HCT116 (cell line): ENCODE results near the gene RIMS4.
"Not testable (repeated sequence)": the region's sequence is repeated elsewhere in the genome, so short reads cannot be mapped to it uniquely, and the experiment has no call there.

ENCODE experiments used
- EZH2 ChIP-seq: fragments of 200-600 bp; sonication (generic); IDR thresholded peaks from 2 replicates; pipeline ENCODE4 v1.6.1; 2017; ENCODE audit warnings: antibody characterized with exemption, mixed run types
- JUND ChIP-seq: IDR thresholded peaks from 2 replicates; pipeline ENCODE4 v1.6.1; 2012
- POLR2A ChIP-seq: IDR thresholded peaks from 2 replicates; pipeline ENCODE4 v1.7.0; 2011; ENCODE audit warnings: borderline replicate concordance; ENCODE audit not compliant: insufficient read depth, insufficient read length; ENCODE audit errors: extremely low read depth
- SRF ChIP-seq: IDR thresholded peaks from 2 replicates; pipeline ENCODE4 v1.6.1; 2012; ENCODE audit warnings: low read depth
- YY1 ChIP-seq: IDR thresholded peaks from 2 replicates; pipeline ENCODE4 v1.6.1; 2011; ENCODE audit warnings: low read length, low read depth, moderate library complexity, mild to moderate bottlenecking; ENCODE audit not compliant: insufficient replicate concordance; ENCODE audit errors: extremely low read depth
- TF ChIP-seq, protein P1 (sequence below): IDR thresholded peaks from 2 replicates; pipeline ENCODE4 v1.6.1; 2012
- TF ChIP-seq, protein P2 (sequence below): IDR thresholded peaks from 2 replicates; pipeline ENCODE4 v1.6.1; 2012

DNA sequence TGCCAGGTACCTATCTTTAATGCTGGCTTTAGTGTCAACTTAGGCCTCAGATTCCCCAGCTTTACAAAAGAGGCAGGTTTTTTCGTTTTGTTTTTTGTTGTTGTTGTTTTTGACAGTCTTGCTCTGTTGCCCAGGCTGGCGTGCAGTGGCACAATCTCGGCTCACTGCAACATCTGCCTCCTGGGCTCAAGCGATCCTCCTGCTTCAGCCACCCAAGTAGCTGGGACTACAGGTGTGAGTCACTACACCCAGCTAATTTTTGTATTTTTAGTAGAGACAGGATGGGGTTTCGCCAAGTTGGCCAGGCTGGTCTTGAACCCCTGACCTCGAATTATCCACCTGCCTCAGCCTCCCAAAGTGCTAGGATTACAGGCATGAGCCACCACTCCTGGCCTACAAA lies 11.2 kb upstream of the RIMS4 start:
- TF ChIP-seq, protein P1, sequence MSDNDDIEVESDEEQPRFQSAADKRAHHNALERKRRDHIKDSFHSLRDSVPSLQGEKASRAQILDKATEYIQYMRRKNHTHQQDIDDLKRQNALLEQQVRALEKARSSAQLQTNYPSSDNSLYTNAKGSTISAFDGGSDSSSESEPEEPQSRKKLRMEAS = not testable (repeated sequence)
- TF ChIP-seq SRF, YY1, JUND, EZH2, POLR2A: not testable (repeated sequence)
- TF ChIP-seq, protein P2, sequence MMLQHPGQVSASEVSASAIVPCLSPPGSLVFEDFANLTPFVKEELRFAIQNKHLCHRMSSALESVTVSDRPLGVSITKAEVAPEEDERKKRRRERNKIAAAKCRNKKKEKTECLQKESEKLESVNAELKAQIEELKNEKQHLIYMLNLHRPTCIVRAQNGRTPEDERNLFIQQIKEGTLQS = not testable (repeated sequence)
